Activated naive CD4-positive, alpha-beta T cell treated with anti-CD3 and anti-CD28 coated beads for 36 hours (primary cell): ENCODE results near the gene CDK2AP2. TPM values are rescaled to one million over a fixed set of nuclear protein-coding genes. Genes with fewer than 3 reads are reported as not detected.
"Not testable (repeated sequence)": the region's sequence is repeated elsewhere in the genome, so short reads cannot be mapped to it uniquely, and the experiment has no call there.

Experiments
- CTCF ChIA-PET: fragments of 350-600 bp; sonication (Branson Sonifier 250); formaldehyde crosslinking; loops from one replicate; lab custom pipeline; 2021; ENCODE audit warnings: antibody characterized with exemption; lab: Charles Lee
- DNase-seq: peaks from one replicate; pipeline ENCODE4 v3.0.0-alpha.2; 2020
- H3K27ac Mint-ChIP-seq: one replicate; pipeline ENCODE4 v1.8.0; 2021; ENCODE audit warnings: mild to moderate bottlenecking, mixed read lengths
- H3K27me3 Mint-ChIP-seq: one replicate; pipeline ENCODE4 v1.8.0; 2021; ENCODE audit warnings: low read depth, mixed read lengths
- H3K36me3 Mint-ChIP-seq: one replicate; pipeline ENCODE4 v1.8.0; 2021; ENCODE audit warnings: low read depth, mixed read lengths
- H3K4me1 Mint-ChIP-seq: one replicate; pipeline ENCODE4 v1.8.0; 2021; ENCODE audit warnings: low read depth, mixed read lengths
- H3K4me3 Mint-ChIP-seq: one replicate; pipeline ENCODE4 v1.8.0; 2021; ENCODE audit warnings: mild to moderate bottlenecking, moderate library complexity, mixed read lengths
- H3K9me3 Mint-ChIP-seq: one replicate; pipeline ENCODE4 v1.8.0; 2021; ENCODE audit warnings: mixed read lengths
- intact Hi-C: fragments of 100-400 bp; cut with micrococcal nuclease; formaldehyde crosslinking; loops from one replicate; pipeline ENCODE4 v1.15.1; 2023
- total RNA-seq, 2 experiments: library from RNA; stranded (reverse); gene quantifications; one replicate each; pipeline ENCODE4 v1.2.3, GENCODE V29; 2021

The CDK2AP2 gene
- total RNA-seq, 2 experiments from 2014 or later: 53.7 to 55.1 TPM

- Mint-ChIP-seq H3K36me3 (no peaks in the 10 kb centered on the region), H3K4me1 (no peaks in the 10 kb centered on the region), H3K27me3 (peaks cover 2% of the 10 kb centered on the region), H3K27ac (no peak overlapping the region), H3K9me3 (no peaks in the 10 kb centered on the region), H3K4me3 (no peak overlapping the region)
- intact Hi-C loops: no loop called here
- CTCF ChIA-PET: interaction anchor here (0.6 kb wide), 1 partner anchor 26 kb away, joined by 6 read pairs; no protein-coding TSS in a partner anchor
- no peak for DNase-seq
Measured at GRCh38 chr11:67522338-67522737, 14.4 kb upstream of the CDK2AP2 start.

- intact Hi-C loops: no loop called here
- no peak overlapping the region for H3K4me3 Mint-ChIP-seq
- no peak overlapping the region for H3K27ac Mint-ChIP-seq
- H3K9me3 Mint-ChIP-seq: no peaks in the 10 kb centered on the region
- H3K27me3 Mint-ChIP-seq: peaks cover 2% of the 10 kb centered on the region
- no peak for DNase-seq
- CTCF ChIA-PET: interaction anchor here (0.6 kb wide), 1 partner anchor 26 kb away, joined by 6 read pairs; no protein-coding TSS in a partner anchor
- H3K4me1 Mint-ChIP-seq: no peaks in the 10 kb centered on the region
- H3K36me3 Mint-ChIP-seq: no peaks in the 10 kb centered on the region
Measured at GRCh38 chr11:67521924-67522323, 14.0 kb upstream of the CDK2AP2 start.

GRCh38 chr11:67520856-67521824 lies 13.2 kb upstream of the CDK2AP2 start:
- Mint-ChIP-seq H3K9me3 (no peaks in the 10 kb centered on the region), H3K36me3 (no peaks in the 10 kb centered on the region), H3K27ac (no peak overlapping the region), H3K4me3 (no peak overlapping the region), H3K27me3 (no peaks in the 10 kb centered on the region), H3K4me1 (no peaks in the 10 kb centered on the region)
- DNase-seq: no peak
- intact Hi-C loops: no loop called here
- CTCF ChIA-PET: interaction anchor here (0.9 kb wide), 1 partner anchor 139 kb away, joined by 3 read pairs; no protein-coding TSS in a partner anchor

GRCh38 chr11:67519726-67520125 lies 11.8 kb upstream of the CDK2AP2 start:
- Mint-ChIP-seq H3K4me1 (no peaks in the 10 kb centered on the region), H3K27me3 (no peaks in the 10 kb centered on the region), H3K27ac (no peak overlapping the region), H3K36me3 (no peaks in the 10 kb centered on the region), H3K4me3 (no peak overlapping the region), H3K9me3 (no peaks in the 10 kb centered on the region)
- intact Hi-C loops: no loop called here
- CTCF ChIA-PET: no interaction called here
- DNase-seq: no peak

GRCh38 chr11:67517784-67518552 lies 10.0 kb upstream of the CDK2AP2 start:
- Mint-ChIP-seq H3K27ac (no peak overlapping the region), H3K4me1 (no peaks in the 10 kb centered on the region), H3K9me3 (no peaks in the 10 kb centered on the region), H3K4me3 (no peak overlapping the region), H3K36me3 (no peaks in the 10 kb centered on the region), H3K27me3 (peaks cover 2% of the 10 kb centered on the region)
- DNase-seq: no peak
- intact Hi-C loops: no loop called here
- CTCF ChIA-PET: interaction anchor here (0.9 kb wide), 1 partner anchor 78 kb away, joined by 3 read pairs; no protein-coding TSS in a partner anchor

GRCh38 chr11:67516806-67517205 lies 8.8 kb upstream of the CDK2AP2 start:
- DNase-seq: no peak
- intact Hi-C loops: no loop called here

GRCh38 chr11:67514116-67514515 lies 6.2 kb upstream of the CDK2AP2 start:
- Mint-ChIP-seq H3K4me1 (peaks cover 5% of the 10 kb centered on the region), H3K9me3 (no peaks in the 10 kb centered on the region), H3K4me3 (no peak overlapping the region), H3K27me3 (peaks cover 2% of the 10 kb centered on the region), H3K36me3 (no peaks in the 10 kb centered on the region), H3K27ac (no peak overlapping the region)
- DNase-seq: no peak
- CTCF ChIA-PET: no interaction called here
- intact Hi-C loops: no loop called here

More at GRCh38 chr11:67516806-67517205, 8.8 kb upstream of the CDK2AP2 start:
- Mint-ChIP-seq H3K27ac (no peak overlapping the region), H3K9me3 (no peaks in the 10 kb centered on the region), H3K36me3 (no peaks in the 10 kb centered on the region), H3K27me3 (peaks cover 2% of the 10 kb centered on the region), H3K4me3 (no peak overlapping the region), H3K4me1 (no peaks in the 10 kb centered on the region)
- CTCF ChIA-PET: no interaction called here

GRCh38 chr11:67511558-67511957 lies 3.6 kb upstream of the CDK2AP2 start:
- intact Hi-C loops, H3K36me3 Mint-ChIP-seq, H3K9me3 Mint-ChIP-seq, DNase-seq, H3K27ac Mint-ChIP-seq, H3K27me3 Mint-ChIP-seq, CTCF ChIA-PET, H3K4me3 Mint-ChIP-seq: not testable (repeated sequence)
- peaks cover 17% of the 10 kb centered on the region for H3K4me1 Mint-ChIP-seq

GRCh38 chr11:67510023-67510345 lies 2.0 kb upstream of the CDK2AP2 start:
- CTCF ChIA-PET: no interaction called here
- peaks cover 10% of the 10 kb centered on the region for H3K36me3 Mint-ChIP-seq
- H3K27ac Mint-ChIP-seq: no peak overlapping the region
- peaks cover 2% of the 10 kb centered on the region for H3K27me3 Mint-ChIP-seq
- DNase-seq: no peak
- peak overlapping the region; percentile 85 for H3K4me3 Mint-ChIP-seq
- peaks cover 27% of the 10 kb centered on the region for H3K4me1 Mint-ChIP-seq
- H3K9me3 Mint-ChIP-seq: no peaks in the 10 kb centered on the region
- intact Hi-C loops: no loop called here

GRCh38 chr11:67508486-67509121 lies 642 bp upstream of the CDK2AP2 start:
- H3K4me1 Mint-ChIP-seq: peaks cover 31% of the 10 kb centered on the region
- peak overlapping the region; percentile 85 for H3K4me3 Mint-ChIP-seq
- H3K9me3 Mint-ChIP-seq: no peaks in the 10 kb centered on the region
- CTCF ChIA-PET: interaction anchor here (1.0 to 1.5 kb wide), 2 partner anchors 40 to 70 kb away, joined by 4 to 7 read pairs; partner anchors contain the start of genes PTPRCAP and TMEM134
- DNase-seq: peak; percentile 99
- no peaks in the 10 kb centered on the region for H3K27me3 Mint-ChIP-seq
- H3K36me3 Mint-ChIP-seq: peaks cover 10% of the 10 kb centered on the region
- intact Hi-C loops: loop anchor here (1.0 to 10.0 kb wide), 5 partner anchors 74 to 526 kb away; partner anchors contain the start of genes GRK2, GSTP1, KDM2A and NDUFS8
- H3K27ac Mint-ChIP-seq: peak overlapping the region; percentile 97

- H3K27ac Mint-ChIP-seq: peak overlapping the region; percentile 97
Measured at GRCh38 chr11:67507242-67507863, 609 bp downstream of the CDK2AP2 start.

More at GRCh38 chr11:67507242-67507863, 609 bp downstream of the CDK2AP2 start:
- H3K36me3 Mint-ChIP-seq: peaks cover 15% of the 10 kb centered on the region
- H3K4me3 Mint-ChIP-seq: peak overlapping the region; percentile 85
- CTCF ChIA-PET: interaction anchor here (1.0 to 1.5 kb wide), 3 partner anchors 39 to 106 kb away, joined by 3 to 7 read pairs (median 4); partner anchors contain the start of genes PPP1CA, PTPRCAP and TMEM134
- no peaks in the 10 kb centered on the region for H3K9me3 Mint-ChIP-seq
- H3K4me1 Mint-ChIP-seq: peaks cover 38% of the 10 kb centered on the region
- intact Hi-C loops: loop anchor here (2.0 to 10.0 kb wide), 4 partner anchors 240 to 527 kb away; partner anchors contain the start of genes GRK2, KDM2A, NDUFS8 and TCIRG1
- H3K27me3 Mint-ChIP-seq: no peaks in the 10 kb centered on the region
- DNase-seq: no peak
